WTC11 (cell line): ENCODE data around the gene NOXO1. TPM values are rescaled to one million over a fixed set of nuclear protein-coding genes. Genes with fewer than 3 reads are reported as not detected.

Source experiments
- ATF1 ChIP-seq: sonication (generic); formaldehyde crosslinking; IDR thresholded peaks from 2 replicates; pipeline ENCODE4 v1.8.1; 2023; ENCODE audit warnings: mild to moderate bottlenecking, moderate library complexity, missing genetic modification reagents
- CREM ChIP-seq: sonication (generic); formaldehyde crosslinking; IDR thresholded peaks from 2 replicates; pipeline ENCODE4 v1.8.1; 2022; ENCODE audit warnings: mild to moderate bottlenecking, missing genetic modification reagents, moderate library complexity
- EMX1 ChIP-seq: fragments of 250-450 bp; sonication (Bioruptor Pico); IDR thresholded peaks from 2 replicates; pipeline ENCODE4 v1.8.0; 2021; ENCODE audit warnings: mild to moderate bottlenecking
- FOXP1 ChIP-seq: sonication (generic); formaldehyde crosslinking; IDR thresholded peaks from 2 replicates; pipeline ENCODE4 v1.8.0; 2022; ENCODE audit warnings: missing genetic modification reagents, mild to moderate bottlenecking, moderate library complexity, borderline replicate concordance
- HMGA2 ChIP-seq: fragments of 250-450 bp; sonication (Bioruptor Pico); IDR thresholded peaks from 2 replicates; pipeline ENCODE4 v1.4.0; 2021; ENCODE audit warnings: mild to moderate bottlenecking, moderate library complexity
- JUN ChIP-seq: sonication (generic); formaldehyde crosslinking; IDR thresholded peaks from 2 replicates; pipeline ENCODE4 v1.8.0; 2023; ENCODE audit warnings: mild to moderate bottlenecking, missing genetic modification reagents
- MLX ChIP-seq: sonication (generic); formaldehyde crosslinking; IDR thresholded peaks from 2 replicates; pipeline ENCODE4 v1.8.1; 2023; ENCODE audit warnings: mild to moderate bottlenecking, missing genetic modification reagents, moderate library complexity
- NFE2L1 ChIP-seq: sonication (generic); formaldehyde crosslinking; IDR thresholded peaks from 2 replicates; pipeline ENCODE4 v1.8.1; 2023; ENCODE audit warnings: missing genetic modification reagents
- PRRX2 ChIP-seq: fragments of 250-450 bp; sonication (Bioruptor Pico); IDR thresholded peaks from 2 replicates; pipeline ENCODE4 v1.8.0; 2021; ENCODE audit warnings: mild to moderate bottlenecking
- SMAD3 ChIP-seq: sonication (generic); formaldehyde crosslinking; IDR thresholded peaks from 2 replicates; pipeline ENCODE4 v1.8.0; 2022; ENCODE audit warnings: missing genetic modification reagents, mild to moderate bottlenecking, borderline replicate concordance
- SOX15 ChIP-seq: fragments of 250-450 bp; sonication (Bioruptor Pico); IDR thresholded peaks from 2 replicates; pipeline ENCODE4 v1.9.0; 2021; ENCODE audit warnings: mild to moderate bottlenecking
- SP1 ChIP-seq: sonication (generic); formaldehyde crosslinking; conservative IDR thresholded peaks from 2 replicates; pipeline ENCODE4 v1.8.1; 2022; ENCODE audit warnings: missing genetic modification reagents
- TCF7 ChIP-seq: sonication (generic); formaldehyde crosslinking; IDR thresholded peaks from 2 replicates; pipeline ENCODE4 v1.8.0; 2022; ENCODE audit warnings: mild to moderate bottlenecking, low read depth, missing genetic modification reagents, moderate library complexity
- TEAD4 ChIP-seq: sonication (generic); formaldehyde crosslinking; IDR thresholded peaks from 2 replicates; pipeline ENCODE4 v1.8.0; 2022; ENCODE audit warnings: mild to moderate bottlenecking, missing genetic modification reagents
- USF1 ChIP-seq: sonication (generic); formaldehyde crosslinking; IDR thresholded peaks from 2 replicates; pipeline ENCODE4 v1.8.0; 2022; ENCODE audit warnings: mild to moderate bottlenecking, missing genetic modification reagents
- ZNF263 ChIP-seq: sonication (generic); formaldehyde crosslinking; IDR thresholded peaks from 2 replicates; pipeline ENCODE4 v1.8.1; 2022; ENCODE audit warnings: low read depth, mild to moderate bottlenecking, moderate library complexity, missing genetic modification reagents
- ZNF671 ChIP-seq: fragments of 250-450 bp; sonication (Bioruptor Pico); IDR thresholded peaks from 2 replicates; pipeline ENCODE4 v1.8.0; 2021; ENCODE audit warnings: mild to moderate bottlenecking
- total RNA-seq: library from RNA; stranded (reverse); gene quantifications from 3 replicates; pipeline ENCODE4 v1.2.3, GENCODE V29; 2021
- TF ChIP-seq, protein P1 (sequence below): sonication (generic); formaldehyde crosslinking; IDR thresholded peaks from 2 replicates; pipeline ENCODE4 v1.8.1; 2022; ENCODE audit warnings: mild to moderate bottlenecking, missing genetic modification reagents, moderate library complexity, borderline replicate concordance
- TF ChIP-seq, protein P2 (sequence below): sonication (generic); formaldehyde crosslinking; IDR thresholded peaks from 2 replicates; pipeline ENCODE4 v1.8.1; 2023; ENCODE audit warnings: mild to moderate bottlenecking, missing genetic modification reagents, moderate library complexity
- TF ChIP-seq, protein P3 (sequence below): sonication (generic); formaldehyde crosslinking; IDR thresholded peaks from 2 replicates; pipeline ENCODE4 v1.8.1; 2023; ENCODE audit warnings: mild to moderate bottlenecking, missing genetic modification reagents
- TF ChIP-seq, protein P4 (sequence below): fragments of 250-450 bp; sonication (Bioruptor Pico); IDR thresholded peaks from 2 replicates; pipeline ENCODE4 v2.1.2; 2022; ENCODE audit warnings: mild to moderate bottlenecking, moderate library complexity
- TF ChIP-seq, protein P5 (sequence below): sonication (generic); formaldehyde crosslinking; IDR thresholded peaks from 2 replicates; pipeline ENCODE4 v1.8.0; 2023; ENCODE audit warnings: missing genetic modification reagents
- TF ChIP-seq, protein P6 (sequence below): sonication (generic); formaldehyde crosslinking; conservative IDR thresholded peaks from 2 replicates; pipeline ENCODE4 v1.8.1; 2022; ENCODE audit warnings: mild to moderate bottlenecking, missing genetic modification reagents
- TF ChIP-seq, protein P7 (sequence below): sonication (generic); formaldehyde crosslinking; IDR thresholded peaks from 2 replicates; pipeline ENCODE4 v1.8.1; 2022; ENCODE audit warnings: missing genetic modification reagents, borderline replicate concordance
- TF ChIP-seq, protein P8 (sequence below): fragments of 250-450 bp; sonication (Bioruptor Pico); IDR thresholded peaks from 2 replicates; pipeline ENCODE4 v1.9.0; 2021; ENCODE audit warnings: moderate library complexity, mild to moderate bottlenecking, inconsistent platforms, borderline replicate concordance

Gene NOXO1
- total RNA-seq, 1 experiment from 2014 or later, result 5.7 TPM

DNA sequence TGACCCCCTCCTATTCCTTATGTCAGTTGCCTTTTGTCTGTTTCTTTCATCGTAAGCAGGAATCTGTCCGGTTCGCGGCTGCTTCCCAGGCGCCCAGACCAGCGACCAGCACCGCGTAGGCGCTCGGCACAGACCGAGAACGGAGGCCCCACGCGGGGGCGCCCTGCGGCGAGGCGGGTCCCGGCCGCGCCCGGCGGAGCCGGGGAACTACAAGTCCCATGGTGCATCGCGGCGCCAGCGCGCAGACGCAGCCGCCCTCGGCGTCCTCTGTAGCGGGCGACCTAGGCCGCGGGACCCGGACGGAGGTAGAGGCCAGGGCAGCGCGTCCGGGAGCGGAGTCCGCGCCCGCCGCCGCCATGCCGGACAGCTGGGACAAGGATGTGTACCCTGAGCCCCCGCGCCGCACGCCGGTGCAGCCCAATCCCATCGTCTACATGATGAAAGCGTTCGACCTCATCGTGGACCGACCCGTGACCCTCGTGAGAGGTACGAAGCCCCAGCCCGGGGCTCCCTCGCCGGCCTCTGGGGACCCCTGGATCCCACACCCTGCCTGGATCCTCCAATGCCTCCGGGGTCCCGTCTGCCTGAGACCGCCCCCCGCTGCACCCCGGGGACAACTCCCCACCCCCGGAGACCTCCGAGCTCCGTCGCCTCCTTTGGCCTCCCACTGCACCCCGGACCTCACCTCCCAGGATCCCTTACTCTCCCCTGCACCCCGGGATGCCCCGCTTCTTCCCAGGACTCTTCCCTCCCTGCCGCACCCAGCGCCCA is 21.8 kb downstream of the NOXO1 start, which contains the start of gene NDUFB10 (continued):
- TF ChIP-seq HMGA2 (CRISPR knock-in tag) (no peak), JUN (CRISPR knock-in tag) (0 out of 2 replicates have a peak, but pooled peaks have one; percentile 71), TCF7 (0 out of 2 replicates have a peak, but pooled peaks have one; percentile 62), TEAD4 (CRISPR knock-in tag) (no peak), PRRX2 (CRISPR knock-in tag) (peak; percentile 55; the same call in 1 of the 2 replicates), FOXP1 (0 out of 2 replicates have a peak, but pooled peaks have one; percentile 24), SMAD3 (CRISPR knock-in tag) (peak; percentile 71; the same call in 1 of the 2 replicates), SOX15 (no peak), NFE2L1 (CRISPR knock-in tag) (no peak), ZNF671 (CRISPR knock-in tag) (0 out of 2 replicates have a peak, but pooled peaks have one; percentile 49), EMX1 (no peak), ATF1 (CRISPR knock-in tag) (no peak), MLX (0 out of 2 replicates have a peak, but pooled peaks have one; percentile 79), USF1 (CRISPR knock-in tag) (no peak), ZNF263 (CRISPR knock-in tag) (no peak), CREM (CRISPR knock-in tag) (peak; percentile 82), SP1 (CRISPR knock-in tag) (peak; percentile 83)
- TF ChIP-seq, protein P1, sequence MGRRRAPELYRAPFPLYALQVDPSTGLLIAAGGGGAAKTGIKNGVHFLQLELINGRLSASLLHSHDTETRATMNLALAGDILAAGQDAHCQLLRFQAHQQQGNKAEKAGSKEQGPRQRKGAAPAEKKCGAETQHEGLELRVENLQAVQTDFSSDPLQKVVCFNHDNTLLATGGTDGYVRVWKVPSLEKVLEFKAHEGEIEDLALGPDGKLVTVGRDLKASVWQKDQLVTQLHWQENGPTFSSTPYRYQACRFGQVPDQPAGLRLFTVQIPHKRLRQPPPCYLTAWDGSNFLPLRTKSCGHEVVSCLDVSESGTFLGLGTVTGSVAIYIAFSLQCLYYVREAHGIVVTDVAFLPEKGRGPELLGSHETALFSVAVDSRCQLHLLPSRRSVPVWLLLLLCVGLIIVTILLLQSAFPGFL, result no peak
- TF ChIP-seq, protein P2, sequence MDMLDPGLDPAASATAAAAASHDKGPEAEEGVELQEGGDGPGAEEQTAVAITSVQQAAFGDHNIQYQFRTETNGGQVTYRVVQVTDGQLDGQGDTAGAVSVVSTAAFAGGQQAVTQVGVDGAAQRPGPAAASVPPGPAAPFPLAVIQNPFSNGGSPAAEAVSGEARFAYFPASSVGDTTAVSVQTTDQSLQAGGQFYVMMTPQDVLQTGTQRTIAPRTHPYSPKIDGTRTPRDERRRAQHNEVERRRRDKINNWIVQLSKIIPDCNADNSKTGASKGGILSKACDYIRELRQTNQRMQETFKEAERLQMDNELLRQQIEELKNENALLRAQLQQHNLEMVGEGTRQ (CRISPR knock-in tag), result peak; percentile 33
- TF ChIP-seq, protein P3, sequence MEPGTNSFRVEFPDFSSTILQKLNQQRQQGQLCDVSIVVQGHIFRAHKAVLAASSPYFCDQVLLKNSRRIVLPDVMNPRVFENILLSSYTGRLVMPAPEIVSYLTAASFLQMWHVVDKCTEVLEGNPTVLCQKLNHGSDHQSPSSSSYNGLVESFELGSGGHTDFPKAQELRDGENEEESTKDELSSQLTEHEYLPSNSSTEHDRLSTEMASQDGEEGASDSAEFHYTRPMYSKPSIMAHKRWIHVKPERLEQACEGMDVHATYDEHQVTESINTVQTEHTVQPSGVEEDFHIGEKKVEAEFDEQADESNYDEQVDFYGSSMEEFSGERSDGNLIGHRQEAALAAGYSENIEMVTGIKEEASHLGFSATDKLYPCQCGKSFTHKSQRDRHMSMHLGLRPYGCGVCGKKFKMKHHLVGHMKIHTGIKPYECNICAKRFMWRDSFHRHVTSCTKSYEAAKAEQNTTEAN, result 0 out of 2 replicates have a peak, but pooled peaks have one; percentile 57
- TF ChIP-seq, protein P4, sequence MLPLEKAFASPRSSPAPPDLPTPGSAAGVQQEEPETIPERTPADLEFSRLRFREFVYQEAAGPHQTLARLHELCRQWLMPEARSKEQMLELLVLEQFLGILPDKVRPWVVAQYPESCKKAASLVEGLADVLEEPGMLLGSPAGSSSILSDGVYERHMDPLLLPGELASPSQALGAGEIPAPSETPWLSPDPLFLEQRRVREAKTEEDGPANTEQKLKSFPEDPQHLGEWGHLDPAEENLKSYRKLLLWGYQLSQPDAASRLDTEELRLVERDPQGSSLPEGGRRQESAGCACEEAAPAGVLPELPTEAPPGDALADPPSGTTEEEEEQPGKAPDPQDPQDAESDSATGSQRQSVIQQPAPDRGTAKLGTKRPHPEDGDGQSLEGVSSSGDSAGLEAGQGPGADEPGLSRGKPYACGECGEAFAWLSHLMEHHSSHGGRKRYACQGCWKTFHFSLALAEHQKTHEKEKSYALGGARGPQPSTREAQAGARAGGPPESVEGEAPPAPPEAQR, result no peak
- TF ChIP-seq, protein P5, sequence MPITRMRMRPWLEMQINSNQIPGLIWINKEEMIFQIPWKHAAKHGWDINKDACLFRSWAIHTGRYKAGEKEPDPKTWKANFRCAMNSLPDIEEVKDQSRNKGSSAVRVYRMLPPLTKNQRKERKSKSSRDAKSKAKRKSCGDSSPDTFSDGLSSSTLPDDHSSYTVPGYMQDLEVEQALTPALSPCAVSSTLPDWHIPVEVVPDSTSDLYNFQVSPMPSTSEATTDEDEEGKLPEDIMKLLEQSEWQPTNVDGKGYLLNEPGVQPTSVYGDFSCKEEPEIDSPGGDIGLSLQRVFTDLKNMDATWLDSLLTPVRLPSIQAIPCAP (CRISPR knock-in tag), result no peak
- TF ChIP-seq, protein P6, sequence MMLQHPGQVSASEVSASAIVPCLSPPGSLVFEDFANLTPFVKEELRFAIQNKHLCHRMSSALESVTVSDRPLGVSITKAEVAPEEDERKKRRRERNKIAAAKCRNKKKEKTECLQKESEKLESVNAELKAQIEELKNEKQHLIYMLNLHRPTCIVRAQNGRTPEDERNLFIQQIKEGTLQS (CRISPR knock-in tag), result no peak
- TF ChIP-seq, protein P7, sequence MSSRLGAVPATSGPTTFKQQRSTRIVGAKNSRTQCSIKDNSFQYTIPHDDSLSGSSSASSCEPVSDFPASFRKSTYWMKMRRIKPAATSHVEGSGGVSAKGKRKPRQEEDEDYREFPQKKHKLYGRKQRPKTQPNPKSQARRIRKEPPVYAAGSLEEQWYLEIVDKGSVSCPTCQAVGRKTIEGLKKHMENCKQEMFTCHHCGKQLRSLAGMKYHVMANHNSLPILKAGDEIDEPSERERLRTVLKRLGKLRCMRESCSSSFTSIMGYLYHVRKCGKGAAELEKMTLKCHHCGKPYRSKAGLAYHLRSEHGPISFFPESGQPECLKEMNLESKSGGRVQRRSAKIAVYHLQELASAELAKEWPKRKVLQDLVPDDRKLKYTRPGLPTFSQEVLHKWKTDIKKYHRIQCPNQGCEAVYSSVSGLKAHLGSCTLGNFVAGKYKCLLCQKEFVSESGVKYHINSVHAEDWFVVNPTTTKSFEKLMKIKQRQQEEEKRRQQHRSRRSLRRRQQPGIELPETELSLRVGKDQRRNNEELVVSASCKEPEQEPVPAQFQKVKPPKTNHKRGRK, result no peak
- TF ChIP-seq, protein P8, sequence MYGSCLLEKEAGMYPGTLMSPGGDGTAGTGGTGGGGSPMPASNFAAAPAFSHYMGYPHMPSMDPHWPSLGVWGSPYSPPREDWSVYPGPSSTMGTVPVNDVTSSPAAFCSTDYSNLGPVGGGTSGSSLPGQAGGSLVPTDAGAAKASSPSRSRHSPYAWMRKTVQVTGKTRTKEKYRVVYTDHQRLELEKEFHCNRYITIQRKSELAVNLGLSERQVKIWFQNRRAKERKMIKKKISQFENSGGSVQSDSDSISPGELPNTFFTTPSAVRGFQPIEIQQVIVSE (CRISPR knock-in tag), result no peak
